Effector CD8-positive, alpha-beta T cell (primary cell): ENCODE results near the gene ALDH1A3.

Experiments
- DNase-seq: peaks from one replicate; lab custom pipeline; 2025; lab: John Stamatoyannopoulos, UW

ALDH1A3 gene

GRCh38 chr15:100859970-100860828 lies 19.4 kb upstream of the ALDH1A3 start:
- no peak for DNase-seq

- no peak for DNase-seq
These were observed 18.7 kb upstream of the ALDH1A3 start for GRCh38 chr15:100860829-100861510.

- DNase-seq: no peak
These were observed 18.1 kb upstream of the ALDH1A3 start for GRCh38 chr15:100861511-100861991.

GRCh38 chr15:100862162-100862561 lies 17.5 kb upstream of the ALDH1A3 start:
- DNase-seq: no peak

- no peak for DNase-seq
These were observed 16.4 kb upstream of the ALDH1A3 start for GRCh38 chr15:100863075-100863795.

- DNase-seq: no peak
These were observed 15.8 kb upstream of the ALDH1A3 start for GRCh38 chr15:100863796-100864267.

GRCh38 chr15:100866386-100867330 lies 13.0 kb upstream of the ALDH1A3 start:
- no peak for DNase-seq

GRCh38 chr15:100867433-100867832 lies 12.2 kb upstream of the ALDH1A3 start:
- DNase-seq: no peak

- no peak for DNase-seq
These were observed 10.3 kb upstream of the ALDH1A3 start for GRCh38 chr15:100869151-100869999.

GRCh38 chr15:100873029-100873677 lies 6.5 kb upstream of the ALDH1A3 start:
- DNase-seq: peak; percentile 23

- DNase-seq: no peak
These were observed 4.1 kb upstream of the ALDH1A3 start for GRCh38 chr15:100875495-100875894.

- no peak for DNase-seq
These were observed 3.7 kb upstream of the ALDH1A3 start for GRCh38 chr15:100875976-100876375.

GRCh38 chr15:100877551-100877950 lies 2.1 kb upstream of the ALDH1A3 start:
- no peak for DNase-seq

- DNase-seq: no peak
These were observed 1.5 kb upstream of the ALDH1A3 start for GRCh38 chr15:100878130-100878529.

GRCh38 chr15:100878648-100879047 lies 983 bp upstream of the ALDH1A3 start:
- no peak for DNase-seq

GRCh38 chr15:100879061-100879463 lies 569 bp upstream of the ALDH1A3 start:
- no peak for DNase-seq

GRCh38 chr15:100880139-100880896 lies 687 bp downstream of the ALDH1A3 start:
- no peak for DNase-seq

GRCh38 chr15:100880897-100881242 lies 1.2 kb downstream of the ALDH1A3 start:
- no peak for DNase-seq
